H1 (cell line): Measurements from ENCODE around the gene BAZ1B. TPM values are rescaled to one million over a fixed set of nuclear protein-coding genes. Genes with fewer than 3 reads are reported as not detected.

Experiments used
- CTCF ChIA-PET: fragments of 300-600 bp; sonication (Branson Sonifier 250); formaldehyde crosslinking; loops from one replicate; lab custom pipeline; 2021; ENCODE audit not compliant: partially characterized antibody; lab: Charles Lee
- POLR2A ChIA-PET: fragments of 300-600 bp; sonication (Branson Sonifier 250); formaldehyde crosslinking; loops from one replicate; lab custom pipeline; 2021; ENCODE audit warnings: inconsistent platforms; ENCODE audit not compliant: partially characterized antibody; lab: Charles Lee
- DNase-seq, 2 experiments: peaks; one replicate each; pipeline versions ENCODE4 v3.0.0 to v3.0.0-alpha.2; 2010 to 2022; ENCODE audit warnings: low spot score in 2 of 2, low read depth in 1 of 2, mixed read lengths in 1 of 2
- FAIRE-seq: peaks from 2 replicates; lab custom pipeline; 2011; peaks lifted over from hg19 to GRCh38; lab: Jason Lieb, UNC
- H2AFZ ChIP-seq: 2 replicates; pipeline ENCODE4 v1.8.1; 2012; ENCODE audit warnings: low read length, inconsistent platforms
- H2AK5ac ChIP-seq: 2 replicates; pipeline ENCODE4 v1.6.1; 2013; ENCODE audit warnings: low read depth, low read length
- H2BK120ac ChIP-seq: replicated peaks from 2 replicates; pipeline ENCODE3; 2013; ENCODE audit warnings: low read depth, low read length, inconsistent platforms
- H2BK12ac ChIP-seq: 2 replicates; pipeline ENCODE4 v1.6.1; 2013; ENCODE audit warnings: low read depth, low read length
- H2BK15ac ChIP-seq: 2 replicates; pipeline ENCODE4 v1.6.1; 2013; ENCODE audit warnings: low read length
- H2BK20ac ChIP-seq: 2 replicates; pipeline ENCODE4 v1.6.1; 2013; ENCODE audit warnings: low read length
- H2BK5ac ChIP-seq: 2 replicates; pipeline ENCODE4 v1.6.1; 2013; ENCODE audit warnings: low read depth, low read length
- H3K14ac ChIP-seq: 2 replicates; pipeline ENCODE4 v1.6.1; 2013; ENCODE audit warnings: inconsistent platforms; ENCODE audit not compliant: insufficient read length
- H3K18ac ChIP-seq: 2 replicates; pipeline ENCODE4 v1.6.1; 2013; ENCODE audit warnings: low read length; ENCODE audit errors: extremely low read depth
- H3K23ac ChIP-seq: 2 replicates; pipeline ENCODE4 v1.6.1; 2013; ENCODE audit warnings: inconsistent platforms; ENCODE audit not compliant: insufficient read length
- H3K23me2 ChIP-seq: 2 replicates; pipeline ENCODE4 v1.6.1; 2013; ENCODE audit warnings: low read depth, low read length
- H3K27ac ChIP-seq: 2 replicates; pipeline ENCODE4 v1.6.1; 2011; ENCODE audit warnings: low read depth, low read length, inconsistent platforms
- H3K27me3 ChIP-seq, 4 experiments: replicated peaks in 1 of 4; 1 replicate in 1 of 4; 2 replicates in 3 of 4; pipeline versions ENCODE4 v1.6.1 to v1.8.1; 2011 to 2013; ENCODE audit warnings: low read length in 3 of 4, mild to moderate bottlenecking in 3 of 4, inconsistent platforms in 2 of 4, mixed read lengths in 2 of 4, moderate library complexity in 1 of 4; ENCODE audit not compliant: control insufficient read depth in 3 of 4, insufficient read depth in 3 of 4; ENCODE audit errors: extremely low read depth in 1 of 4
- H3K36me3 ChIP-seq, 4 experiments: 2 replicates each; pipeline versions ENCODE4 v1.6.1 to v1.8.1; 2011 to 2013; ENCODE audit warnings: mild to moderate bottlenecking in 4 of 4, low read length in 3 of 4, moderate library complexity in 2 of 4, control low read depth in 1 of 4, inconsistent platforms in 1 of 4; ENCODE audit not compliant: insufficient read depth in 4 of 4, control insufficient read depth in 2 of 4
- H3K4ac ChIP-seq: replicated peaks from 2 replicates; pipeline ENCODE3; 2013; ENCODE audit warnings: low read length, low read depth, mixed read lengths, inconsistent platforms; ENCODE audit not compliant: insufficient read length
- H3K4me1 ChIP-seq, 4 experiments: replicated peaks in 1 of 4; 1 replicate in 1 of 4; 2 replicates in 3 of 4; pipeline versions ENCODE4 v1.6.1 to v1.8.1; 2011 to 2013; ENCODE audit warnings: low read length in 3 of 4, inconsistent platforms in 2 of 4, mixed read lengths in 1 of 4; ENCODE audit not compliant: insufficient read depth in 4 of 4, control insufficient read depth in 3 of 4
- H3K4me2 ChIP-seq, 2 experiments: 2 replicates each; pipeline versions ENCODE4 v1.6.1 to v1.8.1; 2011 to 2013; ENCODE audit warnings: low read depth in 2 of 2, low read length in 2 of 2, control low read depth in 1 of 2, inconsistent platforms in 1 of 2, mild to moderate bottlenecking in 1 of 2; ENCODE audit not compliant: insufficient read depth in 1 of 2
- H3K4me3 ChIP-seq, 4 experiments: fragments of 200-600, 300-600 bp in 1 of 4; sonication (generic), shearing (Covaris generic), sonication (Bioruptor Twin) in 1 of 4; 2 replicates each; pipeline versions ENCODE4 v1.5.1 to v1.8.1; 2011 to 2016; ENCODE audit warnings: low read length in 4 of 4, low read depth in 3 of 4, control low read depth in 2 of 4, inconsistent platforms in 2 of 4, mild to moderate bottlenecking in 2 of 4, mixed read lengths in 1 of 4, moderate library complexity in 1 of 4; ENCODE audit not compliant: insufficient read depth in 2 of 4; ENCODE audit errors: extremely low read depth in 1 of 4
- H3K56ac ChIP-seq: replicated peaks from 2 replicates; pipeline ENCODE3; 2013; ENCODE audit warnings: low read depth, mild to moderate bottlenecking, mixed read lengths, low read length, inconsistent platforms; ENCODE audit not compliant: insufficient read length
- H3K79me1 ChIP-seq: 2 replicates; pipeline ENCODE4 v1.6.1; 2013; ENCODE audit warnings: low read depth, low read length, control low read depth
- H3K79me2 ChIP-seq, 2 experiments: 2 replicates each; pipeline versions ENCODE4 v1.6.1 to v1.8.1; 2012 to 2013; ENCODE audit warnings: low read length in 2 of 2, mild to moderate bottlenecking in 2 of 2, inconsistent platforms in 1 of 2; ENCODE audit not compliant: insufficient read depth in 2 of 2, control insufficient read depth in 1 of 2
- H3K9ac ChIP-seq, 4 experiments: replicated peaks in 1 of 4; 1 replicate in 1 of 4; 2 replicates in 3 of 4; pipeline versions ENCODE4 v1.6.1 to v1.8.1; 2011 to 2013; ENCODE audit warnings: low read depth in 3 of 4, low read length in 3 of 4, control low read depth in 2 of 4, mild to moderate bottlenecking in 2 of 4, moderate library complexity in 2 of 4, inconsistent platforms in 1 of 4; ENCODE audit errors: extremely low read depth in 1 of 4
- H3K9me3 ChIP-seq, 2 experiments: 2 replicates each; pipeline versions ENCODE4 v1.6.1 to v1.8.1; 2012 to 2013; ENCODE audit warnings: mild to moderate bottlenecking in 2 of 2, moderate library complexity in 2 of 2, control low read depth in 1 of 2, inconsistent platforms in 1 of 2, low read depth in 1 of 2, low read length in 1 of 2, mixed read lengths in 1 of 2; ENCODE audit not compliant: insufficient read depth in 2 of 2
- H4K20me1 ChIP-seq, 2 experiments: replicated peaks in 1 of 2; 2 replicates each; pipeline versions ENCODE3 to v1.8.1; 2011 to 2013; ENCODE audit warnings: inconsistent platforms in 2 of 2, low read length in 2 of 2, mild to moderate bottlenecking in 1 of 2; ENCODE audit not compliant: insufficient read depth in 2 of 2, control insufficient read depth in 1 of 2
- H4K5ac ChIP-seq: 2 replicates; pipeline ENCODE4 v1.6.1; 2013; ENCODE audit warnings: low read length, low read depth, mixed read lengths, inconsistent platforms; ENCODE audit not compliant: insufficient read length
- H4K8ac ChIP-seq: 2 replicates; pipeline ENCODE4 v1.8.0; 2013; ENCODE audit warnings: mild to moderate bottlenecking, moderate library complexity, low read length, inconsistent platforms; ENCODE audit not compliant: insufficient read depth; ENCODE audit errors: extremely low read depth
- H4K91ac ChIP-seq: replicated peaks from 2 replicates; pipeline ENCODE3; 2013; ENCODE audit warnings: low read length, mixed read lengths, inconsistent platforms; ENCODE audit not compliant: insufficient read length
- ATF3 ChIP-seq: IDR thresholded peaks from 2 replicates; pipeline ENCODE4 v1.6.1; 2011; ENCODE audit warnings: low read depth, mild to moderate bottlenecking, low read length; ENCODE audit not compliant: insufficient read depth
- BRCA1 ChIP-seq: IDR thresholded peaks from 2 replicates; pipeline ENCODE4 v1.6.1; 2012; ENCODE audit warnings: low read depth, low read length, improper control_type of control experiment
- CTBP2 ChIP-seq: IDR thresholded peaks from 2 replicates; pipeline ENCODE4 v1.7.0; 2011; ENCODE audit warnings: borderline replicate concordance, mild to moderate bottlenecking, moderate library complexity, mixed read lengths, low read length; ENCODE audit not compliant: insufficient read depth, insufficient read length
- GABPA ChIP-seq: IDR thresholded peaks from 2 replicates; pipeline ENCODE4 v1.6.1; 2011; ENCODE audit warnings: mild to moderate bottlenecking, low read length, moderate library complexity, borderline replicate concordance; ENCODE audit not compliant: insufficient read depth
- MAFK ChIP-seq: IDR thresholded peaks from 2 replicates; pipeline ENCODE4 v1.6.1; 2012; ENCODE audit warnings: low read depth, mild to moderate bottlenecking, improper control_type of control experiment, low read length
- NANOG ChIP-seq: IDR thresholded peaks from 2 replicates; pipeline ENCODE4 v1.6.1; 2011; ENCODE audit warnings: low read length, low read depth, mild to moderate bottlenecking, inconsistent platforms; ENCODE audit not compliant: insufficient read depth, poor library complexity, severe bottlenecking
- POLR2A ChIP-seq, 2 experiments: IDR thresholded peaks; 1 replicate in 1 of 2; 2 replicates in 1 of 2; pipeline ENCODE4 v1.6.1; 2011; ENCODE audit warnings: low read depth in 2 of 2, low read length in 2 of 2, mild to moderate bottlenecking in 2 of 2; ENCODE audit errors: control extremely low read depth in 1 of 2
- RAD21 ChIP-seq, 2 experiments: IDR thresholded peaks in 1 of 2; conservative IDR thresholded peaks in 1 of 2; 2 replicates each; pipeline ENCODE4 v1.6.1; 2011; ENCODE audit warnings: low read depth in 2 of 2, low read length in 2 of 2, improper control_type of control experiment in 1 of 2, inconsistent platforms in 1 of 2, mild to moderate bottlenecking in 1 of 2, moderate library complexity in 1 of 2
- RFX5 ChIP-seq: IDR thresholded peaks from 2 replicates; pipeline ENCODE4 v1.6.1; 2011; ENCODE audit warnings: low read depth, low read length, improper control_type of control experiment, borderline replicate concordance
- SIX5 ChIP-seq: IDR thresholded peaks from 2 replicates; pipeline ENCODE4 v1.6.1; 2011; ENCODE audit warnings: mild to moderate bottlenecking, low read depth, low read length
- TAF1 ChIP-seq: IDR thresholded peaks from 2 replicates; pipeline ENCODE4 v1.6.1; 2011; ENCODE audit warnings: mild to moderate bottlenecking, low read depth, low read length
- TBP ChIP-seq: IDR thresholded peaks from 2 replicates; pipeline ENCODE4 v1.6.1; 2011; ENCODE audit warnings: low read depth, low read length, improper control_type of control experiment
- TCF12 ChIP-seq: IDR thresholded peaks from 2 replicates; pipeline ENCODE4 v1.6.1; 2011; ENCODE audit warnings: low read depth, mild to moderate bottlenecking, low read length
- WGBS, 2 experiments: shearing (Covaris generic) in 1 of 2; methylation state at CpG; one replicate each; pipeline versions ENCODE4 v1.1.6 to v1.1.7; 2013 to 2015; ENCODE audit warnings: low lambda C conversion rate in 2 of 2, mixed read lengths in 2 of 2, inconsistent platforms in 1 of 2, low coverage in 1 of 2, missing lambda C conversion rate in 1 of 2; ENCODE audit not compliant: insufficient replicate concordance in 2 of 2, insufficient coverage in 1 of 2, insufficient read length in 1 of 2; ENCODE audit errors: extremely low coverage in 1 of 2, missing lambda C conversion rate in 1 of 2; 5-methylcytosine and 5-hydroxymethylcytosine counted together
- polyA plus RNA-seq, 7 experiments: library from polyadenylated mRNA; depleted of rRNA in 3 of 7; stranded (reverse) in 5 of 7; unstranded in 2 of 7; fragments of >200 nt in 5 of 7; fragments of 200-250 nt in 2 of 7; gene quantifications; 1 replicate in 5 of 7; 2 replicates in 1 of 7; 4 replicates in 1 of 7; pipeline versions ENCODE4 v1.2.1 to v1.2.3, GENCODE V29; 2011 to 2013; ENCODE audit warnings: missing spikeins in 2 of 7, mixed read lengths in 2 of 7
- total RNA-seq: library from RNA; stranded (reverse); fragmentation: NEBNext Ultra II Directional; extraction: Animal tissue kit (Norgen Biotek cat#: 25700); gene quantifications from 2 replicates; pipeline ENCODE4 v1.2.1, GENCODE V29; 2021

Gene BAZ1B
- total and polyA plus RNA-seq, 2 of the 8 experiments (the other 6 are each of a cell fraction or from before 2014, with no cell fraction given): 21.0 to 86.8 TPM

GRCh38 chr7:73518470-73518869, 3.6 kb downstream of the BAZ1B start:
- Histone ChIP-seq H4K91ac (no peak overlapping the region), H3K36me3 (peaks cover 5 to 58% (median 16%) of the 10 kb centered on the region in 4 experiments; a peak in 6 of 8 replicates), H2AFZ (no peak overlapping the region), H3K27me3 (no peaks in the 10 kb centered on the region), H2BK120ac (no peak overlapping the region), H4K8ac (no peak overlapping the region), H4K20me1 (peaks cover 10 to 17% of the 10 kb centered on the region in 2 experiments), H3K79me2 (peaks cover 59 to 81% of the 10 kb centered on the region in 2 experiments), H3K14ac (no peak overlapping the region), H3K4me1 (peaks cover 0 to 5% (median 2%) of the 10 kb centered on the region in 4 experiments; a peak in 2 of 7 replicates), H3K18ac (no peak overlapping the region), H3K9ac (no peak overlapping the region), H3K56ac (no peak overlapping the region), H3K4me3 (peak overlapping the region in 1 of 4 experiments; percentile 91; a peak in 1 of 8 replicates), H4K5ac (no peak overlapping the region), H3K79me1 (peaks cover 6% of the 10 kb centered on the region; the same call in 1 of the 2 replicates), H3K9me3 (no peaks in the 10 kb centered on the region), H3K23ac (no peak overlapping the region), H2AK5ac (no peak overlapping the region), H2BK5ac (no peak overlapping the region), H3K4me2 (peak overlapping the region in 1 of 2 experiments; percentile 25; a peak in 1 of 4 replicates), H2BK20ac (no peak overlapping the region), H3K4ac (no peak overlapping the region), H3K23me2 (peaks cover 6% of the 10 kb centered on the region), H2BK15ac (no peak overlapping the region), H3K27ac (no peak overlapping the region), H2BK12ac (no peak overlapping the region)
- FAIRE-seq (no peak), DNase-seq (no peak)
- 92% methylated on average over 5 of the region's 5 CpGs; no CpG with 5 or more reads in 1 of the 2 experiments for WGBS, 2 experiments
- CTCF ChIA-PET: interaction anchor here (0.9 to 2.3 kb wide), 5 partner anchors 10 to 207 kb away, joined by 3 to 7 read pairs (median 3); no protein-coding TSS in a partner anchor
- POLR2A ChIA-PET: interaction anchor here (0.9 to 6.0 kb wide), 8 partner anchors 11 to 214 kb away, joined by 3 to 55 read pairs (median 4); no protein-coding TSS in a partner anchor
- TF ChIP-seq TBP (no peak), NANOG (no peak), GABPA (no peak), MAFK (no peak), SIX5 (no peak), CTBP2 (no peak), TAF1 (no peak), BRCA1 (no peak), RFX5 (no peak), RAD21 (IDR thresholded peaks at IDR 0.05 in 1 of 2, conservative IDR thresholded peaks at IDR 0.05 in 1 of 2; ENCODE audit: low read depth in 2 of 2, low read length in 2 of 2) (no peak), POLR2A (IDR thresholded peaks at IDR 0.05; ENCODE audit: control extremely low read depth in 1 of 2, low read depth in 2 of 2, low read length in 2 of 2) (no peak), ATF3 (no peak), TCF12 (no peak)
